ENCODE data around the gene MASP2.

- TF ChIP-seq POLR2A (IDR thresholded peaks at IDR 0.05; ENCODE audit: low read length): no peak
- no peak for TF ChIP-seq ZFP36 (IDR thresholded peaks at IDR 0.05; ENCODE audit: borderline replicate concordance, partially characterized antibody)
- TF ChIP-seq EP300 (IDR thresholded peaks at IDR 0.05): no peak
- no peak for TF ChIP-seq NFE2L2 (conservative IDR thresholded peaks at IDR 0.05; ENCODE audit: low read length)
- TF ChIP-seq, protein P1, sequence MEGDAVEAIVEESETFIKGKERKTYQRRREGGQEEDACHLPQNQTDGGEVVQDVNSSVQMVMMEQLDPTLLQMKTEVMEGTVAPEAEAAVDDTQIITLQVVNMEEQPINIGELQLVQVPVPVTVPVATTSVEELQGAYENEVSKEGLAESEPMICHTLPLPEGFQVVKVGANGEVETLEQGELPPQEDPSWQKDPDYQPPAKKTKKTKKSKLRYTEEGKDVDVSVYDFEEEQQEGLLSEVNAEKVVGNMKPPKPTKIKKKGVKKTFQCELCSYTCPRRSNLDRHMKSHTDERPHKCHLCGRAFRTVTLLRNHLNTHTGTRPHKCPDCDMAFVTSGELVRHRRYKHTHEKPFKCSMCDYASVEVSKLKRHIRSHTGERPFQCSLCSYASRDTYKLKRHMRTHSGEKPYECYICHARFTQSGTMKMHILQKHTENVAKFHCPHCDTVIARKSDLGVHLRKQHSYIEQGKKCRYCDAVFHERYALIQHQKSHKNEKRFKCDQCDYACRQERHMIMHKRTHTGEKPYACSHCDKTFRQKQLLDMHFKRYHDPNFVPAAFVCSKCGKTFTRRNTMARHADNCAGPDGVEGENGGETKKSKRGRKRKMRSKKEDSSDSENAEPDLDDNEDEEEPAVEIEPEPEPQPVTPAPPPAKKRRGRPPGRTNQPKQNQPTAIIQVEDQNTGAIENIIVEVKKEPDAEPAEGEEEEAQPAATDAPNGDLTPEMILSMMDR (IDR thresholded peaks at IDR 0.05): no peak
- TF ChIP-seq CEBPB (IDR thresholded peaks at IDR 0.05): no peak
- TF ChIP-seq SREBF2 (IDR thresholded peaks at IDR 0.05): no peak
- TF ChIP-seq MAX (IDR thresholded peaks at IDR 0.05): no peak
Observed at GRCh38 chr1:10980094-10980577, 66.9 kb downstream of the MASP2 start.

Data from A549 (cell line).